HepG2 (cell line): ENCODE results near the gene UBQLN4. TPM values are rescaled to one million over a fixed set of nuclear protein-coding genes. Genes with fewer than 3 reads are reported as not detected.

Experiments
- ATAC-seq: fragments of 200-7000 bp; cut with Tn5 transposase; 3 replicates; pipeline ENCODE4 v1.9.1; 2020; ENCODE audit warnings: mild to moderate bottlenecking, moderate library complexity
- BruUV-seq: library from RNA; stranded (reverse); fragments of 400-500 nt; replicated peaks from 2 replicates; lab custom pipeline; 2021; lab: Mats Ljungman, UMichigan
- CTCF ChIA-PET: fragments of 300-600 bp; formaldehyde crosslinking; extraction: SDS; loops from one replicate; lab custom pipeline; 2021; ENCODE audit warnings: low total read pairs, inconsistent platforms, low intra/inter-chr PET ratio; lab: Yijun Ruan, JAX
- POLR2A ChIA-PET: fragments of 350-600 bp; sonication (Branson Sonifier 250); formaldehyde crosslinking; loops from one replicate; lab custom pipeline; 2020; ENCODE audit warnings: antibody characterized with exemption, inconsistent platforms; lab: Yijun Ruan, JAX
- DNase-seq: peaks from one replicate; pipeline ENCODE4 v3.0.0-alpha.2; 2015; ENCODE audit warnings: low spot score
- FAIRE-seq: peaks from 3 replicates; lab custom pipeline; 2011; peaks lifted over from hg19 to GRCh38; lab: Jason Lieb, UNC
- H2AFZ ChIP-seq: one replicate; pipeline ENCODE4 v1.6.1; 2011; ENCODE audit warnings: low read length, inconsistent platforms
- H3K27ac ChIP-seq: fragments of 300-600 bp; 3 replicates; pipeline ENCODE4 v1.8.0; 2011; ENCODE audit warnings: mixed run types, mild to moderate bottlenecking, mixed read lengths, low read length, inconsistent platforms; ENCODE audit not compliant: insufficient read depth; ENCODE audit errors: extremely low read length
- H3K27me3 ChIP-seq, 2 experiments: fragments of 200-600 bp in 1 of 2; 2 replicates in 1 of 2; 3 replicates in 1 of 2; pipeline versions ENCODE4 v1.6.0 to v1.8.0; 2011; ENCODE audit warnings: low read length in 2 of 2, mild to moderate bottlenecking in 2 of 2, moderate library complexity in 2 of 2, inconsistent platforms in 1 of 2; ENCODE audit not compliant: insufficient read depth in 2 of 2, control insufficient read depth in 1 of 2
- H3K36me3 ChIP-seq, 2 experiments: fragments of 200-600 bp in 1 of 2; replicated peaks in 1 of 2; 2 replicates in 1 of 2; 3 replicates in 1 of 2; pipeline versions ENCODE4 v1.5.1 to v1.8.0; 2011; ENCODE audit warnings: low read length in 2 of 2, inconsistent platforms in 1 of 2; ENCODE audit not compliant: insufficient read depth in 2 of 2, control insufficient read depth in 1 of 2
- H3K4me1 ChIP-seq: 2 replicates; pipeline ENCODE4 v1.5.1; 2012; ENCODE audit warnings: low read length, inconsistent platforms; ENCODE audit not compliant: insufficient read depth
- H3K4me2 ChIP-seq: 2 replicates; pipeline ENCODE4 v1.6.0; 2011; ENCODE audit warnings: low read depth, low read length, inconsistent platforms
- H3K4me3 ChIP-seq, 3 experiments: fragments of 200-600 bp in 1 of 3; sonication (generic), shearing (Covaris generic) in 1 of 3; replicated peaks in 1 of 3; 2 replicates each; pipeline ENCODE4 v1.5.1; 2011 to 2016; ENCODE audit warnings: low read length in 3 of 3, inconsistent platforms in 2 of 3, low read depth in 2 of 3, mild to moderate bottlenecking in 2 of 3, control low read depth in 1 of 3, mixed read lengths in 1 of 3; ENCODE audit not compliant: insufficient read depth in 1 of 3
- H3K79me2 ChIP-seq: one replicate; pipeline ENCODE4 v1.6.1; 2011; ENCODE audit warnings: low read length, inconsistent platforms; ENCODE audit not compliant: insufficient read depth
- H3K9ac ChIP-seq: 2 replicates; pipeline ENCODE4 v1.6.0; 2011; ENCODE audit warnings: mild to moderate bottlenecking, low read depth, low read length, inconsistent platforms; ENCODE audit not compliant: insufficient read depth
- H3K9me3 ChIP-seq: 2 replicates; pipeline ENCODE4 v1.5.1; 2012; ENCODE audit warnings: mild to moderate bottlenecking, low read length
- H4K20me1 ChIP-seq: 2 replicates; pipeline ENCODE4 v1.6.0; 2011; ENCODE audit warnings: inconsistent platforms, mild to moderate bottlenecking, low read length, moderate library complexity; ENCODE audit not compliant: insufficient read depth
- AHR ChIP-seq: IDR thresholded peaks from 2 replicates; pipeline ENCODE4 v1.6.1; 2018; ENCODE audit warnings: missing genetic modification reagents, missing compliant biosample characterization
- CBFB ChIP-seq: sonication (generic); formaldehyde crosslinking; IDR thresholded peaks from 2 replicates; pipeline ENCODE4 v1.4.0; 2020; ENCODE audit warnings: missing genetic modification reagents
- CBX2 ChIP-seq, 2 experiments: fragments of 200-600 bp in 1 of 2; sonication (generic); formaldehyde crosslinking in 1 of 2; IDR thresholded peaks; 2 replicates each; pipeline versions ENCODE4 v1.7.0 to v1.8.1; 2018 to 2022; ENCODE audit warnings: low read depth in 2 of 2, low read length in 1 of 2, mild to moderate bottlenecking in 1 of 2, missing genetic modification reagents in 1 of 2
- DDIT3 ChIP-seq: sonication (generic); formaldehyde crosslinking; IDR thresholded peaks from 2 replicates; pipeline ENCODE4 v1.4.0; 2020; ENCODE audit warnings: mild to moderate bottlenecking, missing genetic modification reagents
- GZF1 ChIP-seq: sonication (generic); formaldehyde crosslinking; IDR thresholded peaks from 2 replicates; pipeline ENCODE4 v1.5.1; 2020; ENCODE audit warnings: mild to moderate bottlenecking, missing genetic modification reagents
- HDAC2 ChIP-seq: sonication (generic); formaldehyde crosslinking; IDR thresholded peaks from 2 replicates; pipeline ENCODE4 v1.4.0; 2020; ENCODE audit warnings: missing genetic modification reagents
- HNRNPH1 ChIP-seq: fragments of 200-400 bp; formaldehyde crosslinking; optimal IDR thresholded peaks from 2 replicates; pipeline ENCODE3; 2017; ENCODE audit warnings: mild to moderate bottlenecking, low read depth, low read length
- KMT2A ChIP-seq: sonication (generic); formaldehyde crosslinking; IDR thresholded peaks from 2 replicates; pipeline ENCODE4 v1.4.0; 2020; ENCODE audit warnings: missing genetic modification reagents
- MAFK ChIP-seq, 2 experiments: IDR thresholded peaks in 1 of 2; conservative IDR thresholded peaks in 1 of 2; 2 replicates each; pipeline ENCODE4 v1.6.1; 2011; ENCODE audit warnings: improper control_type of control experiment in 2 of 2, low read length in 2 of 2
- NFIC ChIP-seq: IDR thresholded peaks from 2 replicates; pipeline ENCODE4 v1.6.1; 2012; ENCODE audit warnings: mild to moderate bottlenecking, low read length, inconsistent platforms
- NFKB2 ChIP-seq: sonication (generic); formaldehyde crosslinking; IDR thresholded peaks from 2 replicates; pipeline ENCODE4 v1.4.0; 2020; ENCODE audit warnings: missing genetic modification reagents, borderline replicate concordance
- NFYB ChIP-seq: sonication (generic); formaldehyde crosslinking; IDR thresholded peaks from 2 replicates; pipeline ENCODE4 v1.4.0; 2020; ENCODE audit warnings: missing genetic modification reagents
- TGIF2 ChIP-seq: IDR thresholded peaks from 2 replicates; pipeline ENCODE4 v1.6.1; 2016; ENCODE audit warnings: control low read depth, missing compliant biosample characterization
- THAP8 ChIP-seq: sonication (generic); formaldehyde crosslinking; IDR thresholded peaks from 2 replicates; pipeline ENCODE4 v1.5.1; 2020; ENCODE audit warnings: missing genetic modification reagents, mild to moderate bottlenecking, borderline replicate concordance
- ZNF343 ChIP-seq: sonication (generic); formaldehyde crosslinking; IDR thresholded peaks from 2 replicates; pipeline ENCODE4 v1.4.0; 2020; ENCODE audit warnings: mild to moderate bottlenecking, missing genetic modification reagents
- ZNF670 ChIP-seq: sonication (generic); formaldehyde crosslinking; IDR thresholded peaks from 2 replicates; pipeline ENCODE4 v1.8.0; 2022; ENCODE audit warnings: mild to moderate bottlenecking, missing genetic modification reagents, borderline replicate concordance
- WGBS: methylation state at CpG from one replicate; pipeline ENCODE4 v1.1.6; 2017; ENCODE audit warnings: low lambda C conversion rate; 5-methylcytosine and 5-hydroxymethylcytosine counted together
- in situ Hi-C: cut with HindIII; loops from 2 replicates; pipeline ENCODE4 v1.10.0; 2017; ENCODE audit warnings: low pct_unique_long_range_greater_than_20kb; ENCODE audit not compliant: extremely low pct_ligation_motif_present
- intact Hi-C: fragments of 100-400 bp; cut with micrococcal nuclease; formaldehyde crosslinking; loops from one replicate; pipeline ENCODE4 v1.10.0; 2022; ENCODE audit not compliant: unreplicated experiment
- polyA plus RNA-seq, 8 experiments: library from polyadenylated mRNA; depleted of rRNA in 3 of 8; stranded (reverse) in 7 of 8; unstranded in 1 of 8; fragments of >200 nt; fragmentation: Illumina TruSeq in 4 of 8; extraction: Trizol in 4 of 8; gene quantifications; 2 replicates each; pipeline versions ENCODE4 v1.2.1 to v1.2.3, GENCODE V29; 2011 to 2016; ENCODE audit warnings: low read depth in 4 of 8, missing spikeins in 1 of 8, mixed read lengths in 1 of 8; ENCODE audit not compliant: insufficient read depth in 1 of 8
- total RNA-seq, 5 experiments: library from RNA; depleted of rRNA; stranded (reverse); fragments of >200 nt; fragmentation: Illumina TruSeq; extraction: Trizol; gene quantifications; 2 replicates each; pipeline ENCODE4 v1.2.3, GENCODE V29; 2016; ENCODE audit warnings: low read depth in 1 of 5
- TF ChIP-seq, protein P1 (sequence below): IDR thresholded peaks from 2 replicates; pipeline ENCODE4 v1.6.1; 2016; ENCODE audit warnings: low read depth

The UBQLN4 gene
- total and polyA plus RNA-seq, 2 of the 13 experiments (the other 11 are each of a cell fraction or from before 2014, with no cell fraction given): 31.5 to 39.8 TPM

DNA sequence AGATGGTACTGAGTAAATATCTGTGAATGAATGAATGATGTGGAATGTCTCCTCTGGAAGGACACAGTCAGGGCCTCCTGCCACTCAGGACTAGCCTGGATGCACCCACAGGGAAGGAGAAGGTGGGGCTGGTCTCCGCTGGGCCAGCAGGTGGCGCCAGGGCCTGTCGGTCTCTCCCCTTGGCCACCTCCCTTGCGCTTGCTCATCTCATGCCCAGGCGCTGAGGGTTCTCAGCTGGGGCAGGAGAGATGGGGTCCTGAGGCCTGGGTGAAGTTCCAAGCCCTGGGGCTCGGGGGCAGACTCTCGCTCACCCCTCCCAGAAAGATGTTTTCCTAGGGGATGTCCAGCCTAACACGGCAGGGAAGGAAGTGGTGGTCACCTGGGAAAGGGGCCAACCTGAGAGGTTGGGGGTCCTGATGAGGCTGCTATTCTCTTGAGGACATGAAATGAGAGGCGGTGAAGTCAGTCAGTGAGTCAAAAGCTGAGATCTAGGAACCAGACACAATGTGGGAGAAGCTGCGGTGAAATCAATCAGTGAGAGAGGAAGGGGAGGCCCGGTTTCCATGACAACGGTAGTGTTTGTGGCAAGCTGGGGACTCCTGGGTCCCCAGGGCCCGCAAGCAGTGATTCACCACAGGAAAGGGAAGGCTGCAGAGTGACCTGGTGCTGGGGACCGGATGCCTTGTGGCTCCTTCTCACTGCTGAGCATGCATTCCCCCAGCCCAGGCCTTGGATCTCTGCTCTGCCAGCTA, 43.2 kb upstream of the UBQLN4 start:
- H3K9ac ChIP-seq: no peak overlapping the region
- CTCF ChIA-PET: interaction anchor here (0.6 to 5.0 kb wide), 2 partner anchors 34 to 129 kb away, joined by 4 to 92 read pairs; no protein-coding TSS in a partner anchor
- peak overlapping the region; percentile 22; the same call in 1 of the 2 replicates for H3K4me2 ChIP-seq
- H3K27ac ChIP-seq: no peak overlapping the region
- ATAC-seq: peak; percentile 97
- peak; percentile 67 for FAIRE-seq
- DNase-seq: peak; percentile 65
- no peaks in the 10 kb centered on the region for H3K27me3 ChIP-seq
- POLR2A ChIA-PET: interaction anchor here (1.0 to 11.0 kb wide), 8 partner anchors 8 to 360 kb away, joined by 3 to 113 read pairs (median 4); no protein-coding TSS in a partner anchor
- H3K79me2 ChIP-seq: no peaks in the 10 kb centered on the region
- H4K20me1 ChIP-seq: no peaks in the 10 kb centered on the region
- H3K4me3 ChIP-seq: no peak overlapping the region
- no TSS peak for BruUV-seq
- intact Hi-C loops (loop anchor here (1.0 kb wide), 1 partner anchor 33 kb away; no protein-coding TSS in a partner anchor), in situ Hi-C loops (loop anchor here (5.0 kb wide), 1 partner anchor 35 kb away; no protein-coding TSS in a partner anchor)
- H2AFZ ChIP-seq: no peak overlapping the region
- peaks cover 69% of the 10 kb centered on the region for H3K4me1 ChIP-seq
- 63% methylated on average over 9 of the region's 14 CpGs for WGBS
- H3K9me3 ChIP-seq: no peaks in the 10 kb centered on the region
- peaks cover 2% of the 10 kb centered on the region in 2 experiments; a peak in 1 of 5 replicates for H3K36me3 ChIP-seq
- TF ChIP-seq GZF1 (CRISPR knock-in tag) (no peak), NFKB2 (CRISPR knock-in tag) (peak; percentile 56; the same call in 1 of the 2 replicates), HDAC2 (CRISPR knock-in tag) (peak; percentile 62; the same call in 1 of the 2 replicates), HNRNPH1 (no peak), ZNF343 (CRISPR knock-in tag) (no peak), ZNF670 (CRISPR knock-in tag) (no peak), TGIF2 (no peak), KMT2A (CRISPR knock-in tag) (no peak), CBFB (CRISPR knock-in tag) (no peak), CBX2 (IDR thresholded peaks at IDR 0.05; ENCODE audit: low read depth, low read length) (no peak), CBX2 (CRISPR knock-in tag; IDR thresholded peaks at IDR 0.05; ENCODE audit: low read depth) (no peak), NFIC (no peak), MAFK (conservative IDR thresholded peaks at IDR 0.05 in 1 of 2, IDR thresholded peaks at IDR 0.05 in 1 of 2; ENCODE audit: low read length in 2 of 2) (no peak), DDIT3 (no peak), AHR (CRISPR knock-in tag) (0 out of 2 replicates have a peak, but pooled peaks have one; percentile 27), NFYB (no peak), THAP8 (CRISPR knock-in tag) (no peak)
- TF ChIP-seq, protein P1, sequence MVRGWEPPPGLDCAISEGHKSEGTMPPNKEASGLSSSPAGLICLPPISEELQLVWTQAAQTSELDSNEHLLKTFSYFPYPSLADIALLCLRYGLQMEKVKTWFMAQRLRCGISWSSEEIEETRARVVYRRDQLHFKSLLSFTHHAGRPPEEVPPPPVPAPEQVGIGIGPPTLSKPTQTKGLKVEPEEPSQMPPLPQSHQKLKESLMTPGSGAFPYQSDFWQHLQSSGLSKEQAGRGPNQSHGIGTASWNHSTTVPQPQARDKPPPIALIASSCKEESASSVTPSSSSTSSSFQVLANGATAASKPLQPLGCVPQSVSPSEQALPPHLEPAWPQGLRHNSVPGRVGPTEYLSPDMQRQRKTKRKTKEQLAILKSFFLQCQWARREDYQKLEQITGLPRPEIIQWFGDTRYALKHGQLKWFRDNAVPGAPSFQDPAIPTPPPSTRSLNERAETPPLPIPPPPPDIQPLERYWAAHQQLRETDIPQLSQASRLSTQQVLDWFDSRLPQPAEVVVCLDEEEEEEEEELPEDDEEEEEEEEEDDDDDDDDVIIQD (CRISPR knock-in tag): peak; percentile 49; the same call in 1 of the 2 replicates
